SK-MEL-5 (cell line): Measurements from ENCODE around the gene CLCN3. TPM values are rescaled to one million over a fixed set of nuclear protein-coding genes. Genes with fewer than 3 reads are reported as not detected.

Experiments used
- total RNA-seq: library from RNA; depleted of rRNA; stranded (reverse); fragments of >200 nt; shearing (Covaris generic); gene quantifications from 2 replicates; pipeline ENCODE4 v1.2.3, GENCODE V29; 2014; rRNA removed

CLCN3 gene
- total RNA-seq, 1 experiment from 2014 or later = 54.5 TPM

Other genes starting within 250 kb of the CLCN3 start
- gene NEK1, start 8.0 kb upstream of the CLCN3 start, total RNA-seq = 7.6 and 8.5 TPM in 2 replicates
- gene HPF1, start 137.4 kb downstream of the CLCN3 start, total RNA-seq = 30.6 and 31.7 TPM in 2 replicates